ENCODE measurements around the gene THYN1. TPM values are rescaled to one million over a fixed set of nuclear protein-coding genes. Genes with fewer than 3 reads are reported as not detected.

The THYN1 gene
- polyA plus RNA-seq, 1 donor (not counting 4 experiments of a cell fraction or from before 2014, with no cell fraction given): 45.8 TPM

DNA sequence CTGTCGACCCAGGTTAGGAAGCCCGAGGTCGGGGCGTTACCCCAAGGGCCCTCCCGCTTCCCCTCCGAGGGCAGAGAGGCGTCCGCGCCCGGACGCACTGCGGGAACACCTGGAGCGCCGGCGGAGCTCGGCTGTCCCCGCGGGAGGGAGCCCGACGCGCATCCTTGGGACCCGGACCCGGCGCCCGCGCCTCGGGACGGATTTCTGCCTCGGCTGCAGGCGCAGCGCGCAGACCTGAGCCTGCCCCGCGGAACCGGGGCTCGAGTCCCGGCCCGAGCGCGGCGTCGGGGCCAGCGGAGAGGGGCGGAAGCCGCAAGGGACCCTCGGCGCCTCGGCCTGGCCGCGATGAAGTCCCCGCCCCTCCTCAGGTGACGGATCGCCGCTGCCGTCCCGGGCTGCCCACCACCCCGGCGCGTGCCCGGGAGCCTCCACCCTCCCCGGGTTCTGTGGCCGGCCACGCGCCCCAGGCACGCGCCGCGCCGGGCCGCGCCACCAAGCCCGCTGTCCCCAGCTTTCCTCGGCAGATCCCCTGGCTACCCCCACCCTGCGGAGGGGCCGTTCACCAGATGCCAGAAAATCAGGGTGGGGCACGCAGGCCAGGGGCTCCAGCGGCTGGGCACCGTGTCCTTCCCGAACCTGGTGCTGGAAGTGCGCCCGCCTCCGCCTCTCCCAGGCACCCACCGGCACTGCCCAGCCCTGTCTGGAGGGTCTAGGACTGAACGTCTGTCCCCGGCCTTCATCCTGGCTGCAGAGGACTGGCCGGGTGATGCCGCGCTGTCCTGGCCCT is 23.4 kb upstream of the THYN1 start:
- dilution Hi-C loops (cut with MboI; ENCODE audit: extremely low pct_ligation_motif_present, low sequenced_read_pairs): no loop called here
- Histone ChIP-seq H3K79me2 (ENCODE audit: control insufficient read depth, insufficient read depth, low read length) (peaks cover 15% of the 10 kb centered on the region), H3K9ac (ENCODE audit: control insufficient read depth, extremely low read depth, insufficient read depth, low read length) (peak overlapping the region; percentile 76), H3K9me1 (ENCODE audit: control insufficient read depth, extremely low read depth, insufficient read depth, low read length) (no peaks in the 10 kb centered on the region), H3K4me1 (ENCODE audit: control insufficient read depth, extremely low read depth, insufficient read depth, low read length) (peaks cover 11% of the 10 kb centered on the region), H3K4me2 (ENCODE audit: control insufficient read depth, extremely low read depth, insufficient read depth, low read depth, low read length) (peak overlapping the region; percentile 63), H4K20me1 (ENCODE audit: control insufficient read depth, extremely low read depth, insufficient read depth, low read length) (no peaks in the 10 kb centered on the region), H2AFZ (ENCODE audit: control insufficient read depth, low read length) (peak overlapping the region; percentile 62), H3K27ac (ENCODE audit: control insufficient read depth, insufficient read depth, low read length) (no peak overlapping the region), H3K27me3 (ENCODE audit: control insufficient read depth, extremely low read depth, insufficient read depth, low read length) (no peaks in the 10 kb centered on the region), H3K9me3 (ENCODE audit: control insufficient read depth, low read depth, low read length) (no peaks in the 10 kb centered on the region), H3K36me3 (ENCODE audit: control insufficient read depth in 2 of 2, extremely low read depth in 1 of 2, insufficient read depth in 2 of 2, low read length in 2 of 2) (no peaks in the 10 kb centered on the region), H3K4me3 (ENCODE audit: control insufficient read depth in 2 of 3, extremely low read depth in 1 of 3, insufficient read depth in 2 of 3, low read depth in 1 of 3, low read length in 3 of 3) (peak overlapping the region; percentile 67 to 93 (median 68))
- DNase-seq (ENCODE audit: low read depth, low spot score) (no peak), FAIRE-seq (no peak)
- TF ChIP-seq, protein P1, sequence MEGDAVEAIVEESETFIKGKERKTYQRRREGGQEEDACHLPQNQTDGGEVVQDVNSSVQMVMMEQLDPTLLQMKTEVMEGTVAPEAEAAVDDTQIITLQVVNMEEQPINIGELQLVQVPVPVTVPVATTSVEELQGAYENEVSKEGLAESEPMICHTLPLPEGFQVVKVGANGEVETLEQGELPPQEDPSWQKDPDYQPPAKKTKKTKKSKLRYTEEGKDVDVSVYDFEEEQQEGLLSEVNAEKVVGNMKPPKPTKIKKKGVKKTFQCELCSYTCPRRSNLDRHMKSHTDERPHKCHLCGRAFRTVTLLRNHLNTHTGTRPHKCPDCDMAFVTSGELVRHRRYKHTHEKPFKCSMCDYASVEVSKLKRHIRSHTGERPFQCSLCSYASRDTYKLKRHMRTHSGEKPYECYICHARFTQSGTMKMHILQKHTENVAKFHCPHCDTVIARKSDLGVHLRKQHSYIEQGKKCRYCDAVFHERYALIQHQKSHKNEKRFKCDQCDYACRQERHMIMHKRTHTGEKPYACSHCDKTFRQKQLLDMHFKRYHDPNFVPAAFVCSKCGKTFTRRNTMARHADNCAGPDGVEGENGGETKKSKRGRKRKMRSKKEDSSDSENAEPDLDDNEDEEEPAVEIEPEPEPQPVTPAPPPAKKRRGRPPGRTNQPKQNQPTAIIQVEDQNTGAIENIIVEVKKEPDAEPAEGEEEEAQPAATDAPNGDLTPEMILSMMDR (optimal IDR thresholded peaks at IDR 0.05 in 1 of 3, IDR thresholded peaks at IDR 0.05 in 1 of 3, conservative IDR thresholded peaks at IDR 0.05 in 1 of 3; ENCODE audit: extremely low read depth in 1 of 3, insufficient read depth in 2 of 3, low read length in 3 of 3): peak in 1 of 3 experiments; percentile 4
- TF ChIP-seq EZH2 (IDR thresholded peaks at IDR 0.05; ENCODE audit: low read length): no peak

DNA sequence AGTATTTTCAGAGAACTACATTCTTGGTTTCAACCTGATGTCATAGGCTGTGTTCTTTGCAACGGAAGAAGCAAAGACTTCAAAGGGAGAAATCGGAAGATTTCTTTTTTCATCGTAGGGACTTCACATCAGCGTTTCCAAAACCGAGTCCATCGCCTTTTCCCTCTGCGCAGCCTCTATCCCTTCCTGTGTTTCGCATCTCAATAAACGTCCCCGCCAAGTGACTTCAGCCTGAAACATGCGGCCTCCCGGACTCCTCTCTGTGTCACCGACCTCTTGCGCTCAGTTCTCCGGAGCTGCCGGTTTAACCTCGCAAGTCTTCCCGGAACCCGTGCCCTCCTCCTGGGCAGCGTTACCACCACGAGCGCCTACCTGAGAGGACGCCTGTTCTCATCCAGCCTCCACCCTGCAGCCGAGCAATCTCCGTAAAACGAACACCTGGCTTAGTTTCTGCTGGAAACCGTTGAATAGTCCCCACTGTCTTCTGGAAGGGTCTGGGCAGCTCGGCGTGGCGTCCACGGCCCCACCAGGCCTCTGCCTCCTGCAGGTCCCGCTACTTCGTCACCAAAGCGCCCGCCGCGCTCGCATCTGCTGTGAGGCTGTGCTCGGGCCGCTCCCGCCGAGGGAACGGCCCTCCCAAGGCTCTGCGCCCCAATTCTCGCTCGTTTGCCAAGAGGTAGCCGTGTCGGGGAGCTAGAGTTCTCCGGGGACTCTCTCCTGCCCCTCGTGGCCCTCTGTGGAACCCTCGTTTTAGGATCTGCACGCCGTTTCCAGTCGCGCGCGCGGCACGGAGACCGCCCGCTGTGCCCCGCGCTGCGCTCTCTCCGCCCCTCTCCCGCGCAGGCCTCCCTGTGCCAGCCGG is 22.6 kb upstream of the THYN1 start, which contains the start of gene GLB1L3:
Gene GLB1L3, plus strand, starts transcription at position 846 of the 862 bp plus-strand sequence. CDS start 362 bp downstream, outside the sequence.
- TF ChIP-seq, protein P1 (optimal IDR thresholded peaks at IDR 0.05 in 1 of 3, IDR thresholded peaks at IDR 0.05 in 1 of 3, conservative IDR thresholded peaks at IDR 0.05 in 1 of 3; ENCODE audit: extremely low read depth in 1 of 3, insufficient read depth in 2 of 3, low read length in 3 of 3): peak; percentile 49 to 72 (median 58)
- TF ChIP-seq EZH2 (IDR thresholded peaks at IDR 0.05; ENCODE audit: low read length): no peak
- H3K4me1 ChIP-seq (ENCODE audit: control insufficient read depth, extremely low read depth, insufficient read depth, low read length): peaks cover 11% of the 10 kb centered on the region
- peaks cover 15% of the 10 kb centered on the region for H3K79me2 ChIP-seq (ENCODE audit: control insufficient read depth, insufficient read depth, low read length)
- no peaks in the 10 kb centered on the region for H3K9me1 ChIP-seq (ENCODE audit: control insufficient read depth, extremely low read depth, insufficient read depth, low read length)
- H3K4me3 ChIP-seq (ENCODE audit: control insufficient read depth in 2 of 3, extremely low read depth in 1 of 3, insufficient read depth in 2 of 3, low read depth in 1 of 3, low read length in 3 of 3): peak within 1 kb of the TSS; percentile 67 to 93 (median 68)
- FAIRE-seq (peak; percentile 91), DNase-seq (ENCODE audit: low read depth, low spot score) (no peak)
- no peaks in the 10 kb centered on the region for H3K9me3 ChIP-seq (ENCODE audit: control insufficient read depth, low read depth, low read length)
- H4K20me1 ChIP-seq (ENCODE audit: control insufficient read depth, extremely low read depth, insufficient read depth, low read length): no peaks in the 10 kb centered on the region
- H2AFZ ChIP-seq (ENCODE audit: control insufficient read depth, low read length): peak within 1 kb of the TSS; percentile 90
- H3K4me2 ChIP-seq (ENCODE audit: control insufficient read depth, extremely low read depth, insufficient read depth, low read depth, low read length): peak within 1 kb of the TSS; percentile 63
- dilution Hi-C loops (cut with MboI; ENCODE audit: extremely low pct_ligation_motif_present, low sequenced_read_pairs): no loop called here
- H3K27me3 ChIP-seq (ENCODE audit: control insufficient read depth, extremely low read depth, insufficient read depth, low read length): no peaks in the 10 kb centered on the region
- peak within 1 kb of the TSS; percentile 41 for H3K27ac ChIP-seq (ENCODE audit: control insufficient read depth, insufficient read depth, low read length)
- peak within 1 kb of the TSS; percentile 76 for H3K9ac ChIP-seq (ENCODE audit: control insufficient read depth, extremely low read depth, insufficient read depth, low read length)
- H3K36me3 ChIP-seq (ENCODE audit: control insufficient read depth in 2 of 2, extremely low read depth in 1 of 2, insufficient read depth in 2 of 2, low read length in 2 of 2): no peaks in the 10 kb centered on the region

Measured in keratinocyte (primary cell).